ENCODE measurements around the gene SH2B3.

DNA sequence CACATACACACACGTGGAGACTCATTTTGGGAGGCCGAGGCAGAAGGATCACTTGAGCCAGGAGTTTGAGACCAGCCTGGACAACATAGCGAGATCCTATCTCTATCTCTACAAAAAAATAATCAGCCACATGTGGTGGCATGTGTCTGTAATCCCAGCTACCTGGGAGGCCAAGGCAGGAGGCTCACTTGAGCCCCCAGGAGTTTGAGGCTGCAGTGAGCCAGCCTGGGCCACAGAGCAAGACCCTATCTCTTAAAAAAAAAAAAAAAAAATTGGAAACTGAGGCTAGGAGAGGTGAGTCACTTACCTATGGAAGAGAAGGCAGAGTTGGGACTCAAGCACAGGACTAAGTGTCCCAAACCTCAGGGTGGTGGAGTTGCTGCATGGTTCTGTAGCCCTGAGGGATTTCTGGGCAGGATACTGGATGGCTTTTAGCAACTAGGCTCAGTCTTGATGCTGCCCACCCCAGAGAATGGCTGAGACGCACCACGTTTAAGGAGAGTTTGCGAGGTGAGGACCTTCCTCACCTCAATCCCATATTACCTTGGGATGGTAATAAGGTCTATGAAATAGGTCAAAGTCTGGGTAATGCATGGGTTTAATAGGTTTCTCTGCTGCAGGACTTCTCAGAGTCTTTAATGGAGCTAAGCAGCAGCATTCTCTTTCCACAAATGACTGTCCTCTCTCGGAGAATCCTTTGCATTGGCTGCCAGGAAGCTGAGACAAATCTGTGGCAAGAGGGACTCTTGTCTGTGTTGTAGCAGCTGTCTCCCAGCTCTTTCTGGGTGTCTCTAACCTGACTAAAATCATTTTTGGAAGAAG lies 35.6 kb downstream of the SH2B3 start:
- TF ChIP-seq POLR2A (IDR thresholded peaks at IDR 0.05), result no peak
- TF ChIP-seq, protein P1, sequence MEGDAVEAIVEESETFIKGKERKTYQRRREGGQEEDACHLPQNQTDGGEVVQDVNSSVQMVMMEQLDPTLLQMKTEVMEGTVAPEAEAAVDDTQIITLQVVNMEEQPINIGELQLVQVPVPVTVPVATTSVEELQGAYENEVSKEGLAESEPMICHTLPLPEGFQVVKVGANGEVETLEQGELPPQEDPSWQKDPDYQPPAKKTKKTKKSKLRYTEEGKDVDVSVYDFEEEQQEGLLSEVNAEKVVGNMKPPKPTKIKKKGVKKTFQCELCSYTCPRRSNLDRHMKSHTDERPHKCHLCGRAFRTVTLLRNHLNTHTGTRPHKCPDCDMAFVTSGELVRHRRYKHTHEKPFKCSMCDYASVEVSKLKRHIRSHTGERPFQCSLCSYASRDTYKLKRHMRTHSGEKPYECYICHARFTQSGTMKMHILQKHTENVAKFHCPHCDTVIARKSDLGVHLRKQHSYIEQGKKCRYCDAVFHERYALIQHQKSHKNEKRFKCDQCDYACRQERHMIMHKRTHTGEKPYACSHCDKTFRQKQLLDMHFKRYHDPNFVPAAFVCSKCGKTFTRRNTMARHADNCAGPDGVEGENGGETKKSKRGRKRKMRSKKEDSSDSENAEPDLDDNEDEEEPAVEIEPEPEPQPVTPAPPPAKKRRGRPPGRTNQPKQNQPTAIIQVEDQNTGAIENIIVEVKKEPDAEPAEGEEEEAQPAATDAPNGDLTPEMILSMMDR (IDR thresholded peaks at IDR 0.05), result no peak

Data from thyroid gland (tissue), 4 donors.